GM12874 (cell line): ENCODE measurements around the gene KATNAL2.

Source experiments
- TF ChIP-seq, protein P1 (sequence below): IDR thresholded peaks from 2 replicates; pipeline ENCODE4 v1.5.1; 2011; ENCODE audit warnings: low read depth, mild to moderate bottlenecking, control low read depth, low read length, moderate library complexity; ENCODE audit not compliant: insufficient read depth

The KATNAL2 gene

DNA sequence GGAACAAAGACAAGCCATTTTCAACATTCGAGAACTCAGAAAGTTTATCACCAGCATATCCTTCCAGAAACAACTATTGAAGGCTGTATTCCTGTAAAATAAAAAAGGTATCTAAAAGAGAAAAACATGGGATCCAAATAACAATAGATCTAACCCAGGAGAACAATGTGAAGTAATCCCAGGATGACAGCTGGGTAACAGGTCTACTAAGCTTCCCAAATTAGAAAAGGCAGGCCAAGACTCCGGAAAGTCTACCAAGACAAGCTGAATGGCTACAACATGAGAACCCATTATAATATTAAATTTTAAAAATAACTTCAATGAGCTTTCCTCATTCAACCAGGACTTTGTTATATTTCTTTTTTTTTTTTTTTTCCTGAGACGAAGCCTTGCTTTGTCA lies 6.5 kb upstream of the KATNAL2 start:
- TF ChIP-seq, protein P1, sequence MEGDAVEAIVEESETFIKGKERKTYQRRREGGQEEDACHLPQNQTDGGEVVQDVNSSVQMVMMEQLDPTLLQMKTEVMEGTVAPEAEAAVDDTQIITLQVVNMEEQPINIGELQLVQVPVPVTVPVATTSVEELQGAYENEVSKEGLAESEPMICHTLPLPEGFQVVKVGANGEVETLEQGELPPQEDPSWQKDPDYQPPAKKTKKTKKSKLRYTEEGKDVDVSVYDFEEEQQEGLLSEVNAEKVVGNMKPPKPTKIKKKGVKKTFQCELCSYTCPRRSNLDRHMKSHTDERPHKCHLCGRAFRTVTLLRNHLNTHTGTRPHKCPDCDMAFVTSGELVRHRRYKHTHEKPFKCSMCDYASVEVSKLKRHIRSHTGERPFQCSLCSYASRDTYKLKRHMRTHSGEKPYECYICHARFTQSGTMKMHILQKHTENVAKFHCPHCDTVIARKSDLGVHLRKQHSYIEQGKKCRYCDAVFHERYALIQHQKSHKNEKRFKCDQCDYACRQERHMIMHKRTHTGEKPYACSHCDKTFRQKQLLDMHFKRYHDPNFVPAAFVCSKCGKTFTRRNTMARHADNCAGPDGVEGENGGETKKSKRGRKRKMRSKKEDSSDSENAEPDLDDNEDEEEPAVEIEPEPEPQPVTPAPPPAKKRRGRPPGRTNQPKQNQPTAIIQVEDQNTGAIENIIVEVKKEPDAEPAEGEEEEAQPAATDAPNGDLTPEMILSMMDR, result no peak

DNA sequence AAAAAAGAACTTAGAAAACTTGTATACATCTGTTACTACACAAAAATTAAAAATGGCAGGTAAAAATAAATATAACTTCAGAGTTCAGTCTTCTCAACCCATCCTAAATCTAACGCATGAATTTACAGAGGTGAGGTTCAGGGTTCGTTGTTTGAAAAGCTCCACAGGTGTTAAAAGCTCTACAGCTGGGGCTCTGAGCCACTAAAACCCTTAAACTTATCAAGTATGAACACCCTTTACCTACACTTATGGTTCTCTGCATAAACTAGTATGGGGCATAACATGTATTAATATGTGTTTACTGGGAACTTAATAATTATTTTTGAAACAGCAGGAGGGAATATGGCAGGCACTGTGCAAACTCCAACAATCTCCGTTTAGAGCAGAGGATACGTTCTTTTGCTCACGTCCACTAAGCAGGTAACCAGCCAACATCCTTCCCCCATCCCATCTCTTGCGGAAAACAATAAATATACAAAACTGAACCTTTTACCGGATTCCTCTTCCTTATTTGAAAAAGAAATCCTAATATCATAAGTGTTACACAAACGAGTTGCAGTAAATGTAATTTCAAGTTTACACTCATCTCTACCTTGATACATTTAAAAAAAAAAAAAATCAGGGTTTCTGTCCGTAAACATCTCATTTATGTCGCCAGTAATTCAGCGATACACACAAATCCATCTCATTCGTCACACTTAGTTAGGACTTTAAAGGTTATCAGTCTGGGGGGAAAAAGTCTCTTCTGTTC lies 1.4 kb upstream of the KATNAL2 start:
- TF ChIP-seq, protein P1, result no peak

DNA sequence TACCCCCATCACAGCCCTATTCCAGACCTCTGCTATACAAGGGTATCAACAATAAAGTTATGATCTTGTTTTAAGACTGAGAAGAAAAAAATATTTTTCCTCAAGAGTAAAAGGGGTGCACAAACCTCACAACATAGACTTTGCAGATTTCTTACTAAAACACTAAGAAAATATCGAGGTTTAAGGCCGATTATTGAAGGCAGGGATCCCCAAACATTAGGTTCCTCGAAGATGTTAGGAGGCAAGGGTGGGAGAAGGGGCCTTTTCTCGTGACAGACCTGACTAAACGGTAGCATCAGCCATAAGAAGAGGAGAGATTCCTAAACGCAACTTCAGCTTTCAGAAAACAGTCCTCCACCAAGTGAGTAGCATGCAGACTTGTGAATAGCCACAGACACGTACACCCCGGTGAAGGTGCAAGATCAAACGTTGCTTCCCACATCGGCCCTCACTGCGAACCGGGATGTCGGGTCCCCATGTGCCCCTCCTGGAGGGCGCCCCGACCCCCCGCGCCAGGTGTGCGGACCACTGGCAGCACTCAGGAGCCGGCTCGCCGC lies 773 bp upstream of the KATNAL2 start:
- TF ChIP-seq, protein P1, result no peak

DNA sequence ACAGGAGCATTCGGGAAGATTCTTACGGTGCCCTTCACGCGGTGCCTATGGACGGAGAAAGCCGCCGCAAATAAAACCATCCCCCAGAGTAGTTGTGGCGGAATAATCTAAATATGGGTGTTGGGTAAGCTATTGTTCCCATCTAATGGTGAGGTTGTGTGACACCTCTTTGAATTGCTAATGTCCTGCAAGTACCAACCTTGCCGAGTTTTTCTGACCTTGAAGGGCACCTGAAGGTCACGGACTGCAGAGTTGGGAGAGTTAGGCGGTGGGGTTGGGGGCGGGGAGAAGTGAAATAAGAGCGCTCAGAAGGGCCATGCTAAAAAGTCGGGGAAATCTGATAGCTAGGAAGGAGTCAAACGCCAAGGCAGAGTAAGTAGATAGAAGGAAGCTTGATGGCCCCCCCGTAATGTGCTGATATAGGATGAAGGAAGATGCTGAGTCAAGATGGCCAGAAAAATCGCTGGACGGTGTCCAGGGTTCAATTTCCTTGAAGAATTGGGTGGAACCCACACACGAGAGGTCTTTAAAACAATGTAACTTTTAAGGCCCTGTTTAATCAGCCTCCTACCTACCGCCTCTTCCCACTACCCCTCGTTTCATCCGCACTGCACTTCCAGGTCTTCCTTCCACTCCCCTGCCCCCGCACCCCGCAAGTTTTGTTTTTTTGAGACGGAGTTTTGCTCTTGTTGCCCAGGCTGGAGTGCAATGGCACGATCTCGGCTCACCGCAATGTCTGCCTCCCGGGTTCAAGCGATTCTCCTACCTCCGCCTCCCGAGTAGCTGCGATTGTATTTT lies 600 bp downstream of the KATNAL2 start:
- TF ChIP-seq, protein P1, result no peak

DNA sequence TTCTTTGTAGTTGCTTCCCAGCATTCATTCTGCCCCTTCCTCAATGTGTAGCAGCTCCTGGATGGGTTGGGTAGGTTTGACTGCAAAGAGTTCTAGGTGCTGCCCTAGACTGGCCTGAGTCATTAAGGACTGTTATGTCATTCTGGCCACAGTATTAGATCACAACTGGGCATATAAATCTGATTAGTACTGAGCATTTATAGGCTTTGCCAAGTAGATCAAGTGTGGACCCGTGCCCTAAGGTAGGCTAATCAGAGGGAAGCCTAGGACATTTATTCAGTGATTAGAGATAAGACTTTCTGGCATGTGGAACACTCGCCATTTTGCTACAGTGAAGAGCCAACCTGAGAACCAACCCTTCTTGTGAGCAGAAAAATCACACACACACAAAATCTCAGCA lies 2.7 kb downstream of the KATNAL2 start:
- TF ChIP-seq, protein P1, result no peak

DNA sequence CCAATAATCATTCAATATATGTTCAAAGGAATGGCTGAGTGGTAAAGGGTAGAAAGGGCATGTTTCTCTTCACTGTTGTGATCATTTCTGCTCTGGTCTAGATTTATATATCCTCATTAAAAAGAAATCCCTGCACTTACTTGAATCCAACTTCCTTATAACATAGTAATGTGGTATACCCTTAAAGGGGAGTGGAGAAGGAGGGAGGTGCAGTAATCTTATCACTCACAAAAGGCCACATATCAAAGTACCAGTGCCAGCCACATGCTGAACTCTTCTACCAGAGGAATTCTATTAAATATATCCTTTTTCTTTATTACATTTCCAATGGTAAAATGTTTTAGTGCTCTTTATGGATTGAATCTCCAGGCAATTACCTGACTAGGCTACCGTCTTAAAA lies 3.3 kb downstream of the KATNAL2 start:
- TF ChIP-seq, protein P1, result no peak

DNA sequence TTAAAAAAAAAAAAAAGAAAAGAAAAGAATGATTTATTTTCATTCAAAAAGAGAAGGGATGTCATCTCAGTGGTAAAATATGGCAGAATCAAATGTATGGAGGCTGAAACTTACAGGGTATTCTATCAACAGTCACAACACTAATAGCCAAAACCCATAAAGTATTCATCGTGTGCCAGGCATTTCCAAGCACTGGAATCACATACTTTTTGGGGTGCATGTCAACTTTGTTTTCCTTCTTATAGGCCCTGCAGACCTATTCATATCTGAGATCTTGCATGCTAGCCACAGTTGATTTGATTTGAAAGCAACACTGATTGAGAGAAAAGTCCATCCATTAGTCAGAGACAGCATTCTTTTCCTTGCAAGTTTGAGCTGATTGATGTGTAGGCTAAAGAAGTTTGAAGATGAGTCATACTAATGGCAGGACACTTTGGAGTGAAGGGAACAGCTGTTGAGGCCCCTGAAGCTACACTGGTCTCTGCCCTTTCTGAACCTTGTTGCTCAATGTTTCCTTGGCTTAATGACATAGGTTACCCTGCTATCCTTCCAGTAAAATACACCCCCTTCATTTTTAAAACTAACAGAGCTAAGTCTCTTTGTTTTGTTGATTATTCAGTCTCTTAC lies 22.0 kb downstream of the KATNAL2 start:
- TF ChIP-seq, protein P1, result no peak
